Mesenchymal stem cell (in vitro differentiated cells and primary cell): ENCODE results near the gene KCNK1.

Experiments
- DNase-seq: peaks from one replicate; pipeline ENCODE4 v3.0.0-alpha.2; 2013
- H2AFZ ChIP-seq: one replicate; pipeline ENCODE4 v1.6.1; 2013; ENCODE audit warnings: low read depth, mild to moderate bottlenecking, control low read depth, inconsistent platforms, low read length, moderate library complexity
- H2AK5ac ChIP-seq: 2 replicates; pipeline ENCODE4 v1.6.1; 2013; ENCODE audit warnings: low read length, moderate library complexity, mild to moderate bottlenecking, inconsistent platforms; ENCODE audit not compliant: severe bottlenecking
- H2BK120ac ChIP-seq: one replicate; pipeline ENCODE4 v1.6.1; 2013; ENCODE audit warnings: low read depth, mild to moderate bottlenecking, inconsistent platforms, low read length, moderate library complexity
- H2BK12ac ChIP-seq, 2 experiments: one replicate each; pipeline ENCODE4 v1.6.1; 2013; ENCODE audit warnings: inconsistent platforms in 2 of 2, low read length in 2 of 2, mild to moderate bottlenecking in 2 of 2, moderate library complexity in 2 of 2, control low read depth in 1 of 2
- H2BK15ac ChIP-seq: one replicate; pipeline ENCODE4 v1.6.1; 2013; ENCODE audit warnings: mild to moderate bottlenecking, low read depth, inconsistent platforms; ENCODE audit not compliant: poor library complexity, severe bottlenecking
- H2BK5ac ChIP-seq: 2 replicates; pipeline ENCODE4 v1.6.1; 2013; ENCODE audit warnings: low read depth, mild to moderate bottlenecking, low read length, control low read depth, inconsistent platforms; ENCODE audit not compliant: poor library complexity, severe bottlenecking
- H3K14ac ChIP-seq, 2 experiments: one replicate each; pipeline ENCODE4 v1.6.1; 2013; ENCODE audit warnings: inconsistent platforms in 2 of 2, low read length in 2 of 2, control low read depth in 1 of 2, mild to moderate bottlenecking in 1 of 2, moderate library complexity in 1 of 2
- H3K18ac ChIP-seq, 2 experiments: one replicate each; pipeline ENCODE4 v1.6.1; 2013; ENCODE audit warnings: inconsistent platforms in 2 of 2, low read length in 2 of 2, control low read depth in 1 of 2, low read depth in 1 of 2, mild to moderate bottlenecking in 1 of 2
- H3K23ac ChIP-seq, 2 experiments: one replicate each; pipeline ENCODE4 v1.6.1; 2013; ENCODE audit warnings: inconsistent platforms in 2 of 2, low read length in 2 of 2, mild to moderate bottlenecking in 2 of 2, moderate library complexity in 2 of 2, control low read depth in 1 of 2
- H3K27ac ChIP-seq: 2 replicates; pipeline ENCODE4 v1.5.1; 2013; ENCODE audit warnings: mild to moderate bottlenecking, moderate library complexity, low read length, control low read depth, inconsistent platforms; ENCODE audit not compliant: poor library complexity, severe bottlenecking
- H3K27me3 ChIP-seq, 2 experiments: 2 replicates each; pipeline versions ENCODE4 v1.6.1 to v1.7.0; 2013; ENCODE audit warnings: low read length in 2 of 2, mild to moderate bottlenecking in 2 of 2, moderate library complexity in 2 of 2, control low read depth in 1 of 2, inconsistent platforms in 1 of 2; ENCODE audit not compliant: control insufficient read depth in 1 of 2, insufficient read depth in 1 of 2
- H3K36me3 ChIP-seq, 2 experiments: 2 replicates each; pipeline versions ENCODE4 v1.6.1 to v1.7.0; 2013; ENCODE audit warnings: low read length in 2 of 2, control low read depth in 1 of 2, inconsistent platforms in 1 of 2, low read depth in 1 of 2, mild to moderate bottlenecking in 1 of 2; ENCODE audit not compliant: insufficient read depth in 2 of 2, control insufficient read depth in 1 of 2
- H3K4ac ChIP-seq, 2 experiments: one replicate each; pipeline ENCODE4 v1.6.1; 2013; ENCODE audit warnings: inconsistent platforms in 2 of 2, low read length in 2 of 2, mild to moderate bottlenecking in 2 of 2, moderate library complexity in 2 of 2, control low read depth in 1 of 2, low read depth in 1 of 2
- H3K4me1 ChIP-seq: 2 replicates; pipeline ENCODE4 v1.6.1; 2013; ENCODE audit warnings: low read depth, low read length, control low read depth; ENCODE audit not compliant: control insufficient read depth, insufficient read depth
- H3K4me2 ChIP-seq: 2 replicates; pipeline ENCODE4 v1.6.1; 2013; ENCODE audit warnings: low read length, mild to moderate bottlenecking, inconsistent platforms; ENCODE audit not compliant: poor library complexity, severe bottlenecking
- H3K4me3 ChIP-seq, 2 experiments: 2 replicates each; pipeline versions ENCODE4 v1.5.1 to v1.7.0; 2013; ENCODE audit warnings: low read length in 2 of 2, mild to moderate bottlenecking in 2 of 2, control low read depth in 1 of 2, low read depth in 1 of 2; ENCODE audit not compliant: insufficient read depth in 1 of 2
- H3K79me1 ChIP-seq: replicated peaks from 2 replicates; pipeline ENCODE4 v1.6.1; 2013; ENCODE audit warnings: mild to moderate bottlenecking, control low read depth, low read length, inconsistent platforms; ENCODE audit not compliant: poor library complexity, severe bottlenecking
- H3K9ac ChIP-seq: 2 replicates; pipeline ENCODE4 v1.7.0; 2013; ENCODE audit warnings: mild to moderate bottlenecking, low read length, moderate library complexity
- H3K9me3 ChIP-seq: 2 replicates; pipeline ENCODE4 v1.7.0; 2013; ENCODE audit warnings: mild to moderate bottlenecking, low read length; ENCODE audit not compliant: control insufficient read depth
- H4K8ac ChIP-seq: one replicate; pipeline ENCODE4 v1.6.1; 2013; ENCODE audit warnings: inconsistent platforms, mild to moderate bottlenecking, low read length, moderate library complexity
- H4K91ac ChIP-seq: one replicate; pipeline ENCODE4 v1.6.1; 2013; ENCODE audit warnings: mild to moderate bottlenecking, low read length, inconsistent platforms
- WGBS: methylation state at CpG from one replicate; pipeline ENCODE4 v1.1.7; 2013; ENCODE audit warnings: mixed read lengths; 5-methylcytosine and 5-hydroxymethylcytosine counted together

The KCNK1 gene

DNA sequence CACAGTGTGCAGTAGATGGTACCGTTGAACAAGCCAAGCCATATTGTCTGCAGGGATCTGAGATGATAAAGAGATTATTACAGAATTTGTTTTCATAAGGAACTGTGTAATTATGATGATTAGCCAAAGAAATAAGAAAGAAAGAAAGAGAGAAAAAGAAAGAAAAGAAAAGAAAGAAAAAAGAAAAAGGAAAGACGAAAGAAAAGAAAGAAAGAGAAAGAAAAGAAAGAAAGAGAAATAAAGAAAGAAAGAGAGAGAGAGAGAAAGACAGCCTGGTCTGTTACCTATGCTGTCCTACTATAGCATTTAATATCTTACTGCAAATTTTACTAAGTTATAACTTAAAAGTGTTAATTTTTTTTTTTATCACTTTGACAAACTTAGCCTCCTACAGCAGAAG, 43.6 kb downstream of the KCNK1 start:
- Histone ChIP-seq H3K4ac (no peak overlapping the region), H3K4me2 (no peak overlapping the region), H3K9me3 (no peaks in the 10 kb centered on the region), H3K4me3 (no peak overlapping the region), H3K18ac (no peak overlapping the region), H2BK5ac (no peak overlapping the region), H4K8ac (no peak overlapping the region), H2AK5ac (no peak overlapping the region), H3K27ac (no peak overlapping the region), H3K36me3 (no peaks in the 10 kb centered on the region), H3K14ac (no peak overlapping the region), H3K9ac (no peak overlapping the region), H2BK120ac (no peak overlapping the region), H3K4me1 (no peaks in the 10 kb centered on the region), H4K91ac (no peak overlapping the region), H2AFZ (no peak overlapping the region), H3K27me3 (no peaks in the 10 kb centered on the region), H2BK15ac (no peak overlapping the region), H3K23ac (no peak overlapping the region), H3K79me1 (no peaks in the 10 kb centered on the region), H2BK12ac (no peak overlapping the region)
- DNase-seq: no peak
- WGBS: 87% methylated on average over 2 of the region's 2 CpGs

DNA sequence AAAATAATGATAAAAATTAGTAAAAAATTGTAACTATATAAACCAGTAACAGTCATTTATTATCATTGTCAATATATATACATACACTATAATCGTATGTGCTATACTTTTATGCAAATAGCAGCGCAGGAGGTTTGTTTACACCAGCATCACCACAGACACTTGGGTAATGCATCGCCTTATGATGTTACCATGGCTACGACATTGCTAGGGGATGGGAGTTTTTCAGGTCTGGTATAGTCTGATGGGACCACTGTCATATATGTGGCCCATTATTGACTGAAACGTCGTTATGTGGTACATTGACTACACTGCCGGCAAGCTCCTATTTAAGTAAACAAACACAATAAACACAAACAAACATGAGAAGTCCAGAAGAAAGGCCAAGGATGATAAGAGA, 45.6 kb downstream of the KCNK1 start:
- 90% methylated on average over 7 of the region's 7 CpGs for WGBS
- no peaks in the 10 kb centered on the region for H3K79me1 ChIP-seq
- H4K91ac ChIP-seq: no peak overlapping the region
- H3K27ac ChIP-seq: no peak overlapping the region
- H2BK120ac ChIP-seq: no peak overlapping the region
- no peaks in the 10 kb centered on the region for H3K27me3 ChIP-seq
- DNase-seq: no peak
- H2AK5ac ChIP-seq: no peak overlapping the region
- no peaks in the 10 kb centered on the region for H3K4me1 ChIP-seq
- H4K8ac ChIP-seq: no peak overlapping the region
- H2BK15ac ChIP-seq: no peak overlapping the region
- H3K4me3 ChIP-seq: no peak overlapping the region
- no peaks in the 10 kb centered on the region for H3K36me3 ChIP-seq
- H2BK12ac ChIP-seq: no peak overlapping the region
- H3K9me3 ChIP-seq: no peaks in the 10 kb centered on the region
- no peak overlapping the region for H3K9ac ChIP-seq
- no peak overlapping the region for H3K4ac ChIP-seq
- H3K18ac ChIP-seq: no peak overlapping the region
- H2BK5ac ChIP-seq: no peak overlapping the region
- no peak overlapping the region for H3K23ac ChIP-seq
- H3K14ac ChIP-seq: no peak overlapping the region
- H2AFZ ChIP-seq: no peak overlapping the region
- H3K4me2 ChIP-seq: no peak overlapping the region

DNA sequence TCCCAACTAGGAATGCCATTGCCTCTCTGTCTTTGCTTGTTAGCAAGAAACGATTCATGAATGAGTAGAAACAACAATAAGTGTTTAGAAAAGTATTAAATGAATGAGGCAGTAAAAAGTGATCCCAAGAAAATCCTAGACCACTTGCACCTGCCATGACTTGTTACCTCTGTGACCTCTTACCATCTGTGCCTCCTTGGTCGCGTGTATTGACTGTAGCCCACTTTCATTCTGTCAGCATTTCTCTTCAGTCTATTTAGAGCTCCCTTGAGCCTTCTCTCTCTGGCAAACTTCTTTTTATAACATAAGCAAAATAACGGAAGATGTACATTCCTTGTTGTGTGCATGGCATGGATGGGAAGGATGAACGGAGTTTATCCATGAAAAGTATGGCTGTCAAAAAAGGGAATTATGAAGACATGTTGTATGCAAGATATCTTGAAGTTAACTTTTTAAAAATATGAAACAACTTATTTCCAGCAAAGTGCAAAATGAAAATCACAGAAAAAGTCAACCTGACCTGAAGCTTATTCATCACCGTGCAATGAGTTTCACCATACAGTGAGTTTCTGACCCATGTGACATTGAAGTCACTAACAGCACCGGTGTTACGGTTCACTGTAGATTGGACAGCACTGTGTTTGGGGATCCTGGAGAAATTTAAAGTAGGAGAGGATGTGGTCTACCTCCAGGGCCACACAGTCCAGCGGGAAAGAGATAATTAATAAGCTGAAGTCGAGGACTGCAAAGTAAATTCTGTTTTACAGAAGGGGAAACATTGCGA, 47.7 kb downstream of the KCNK1 start:
- Histone ChIP-seq H3K79me1 (no peaks in the 10 kb centered on the region), H3K4me3 (no peak overlapping the region), H3K14ac (no peak overlapping the region), H3K27ac (no peak overlapping the region), H2BK12ac (no peak overlapping the region), H2BK120ac (no peak overlapping the region), H3K9ac (no peak overlapping the region), H2BK15ac (no peak overlapping the region), H2AFZ (no peak overlapping the region), H4K91ac (no peak overlapping the region), H3K4ac (no peak overlapping the region), H3K9me3 (no peaks in the 10 kb centered on the region), H3K36me3 (no peaks in the 10 kb centered on the region), H4K8ac (no peak overlapping the region), H3K23ac (no peak overlapping the region), H3K4me2 (no peak overlapping the region), H2BK5ac (no peak overlapping the region), H3K4me1 (no peaks in the 10 kb centered on the region), H2AK5ac (no peak overlapping the region), H3K27me3 (no peaks in the 10 kb centered on the region), H3K18ac (no peak overlapping the region)
- 90% methylated on average over 8 of the region's 11 CpGs for WGBS
- no peak for DNase-seq

DNA sequence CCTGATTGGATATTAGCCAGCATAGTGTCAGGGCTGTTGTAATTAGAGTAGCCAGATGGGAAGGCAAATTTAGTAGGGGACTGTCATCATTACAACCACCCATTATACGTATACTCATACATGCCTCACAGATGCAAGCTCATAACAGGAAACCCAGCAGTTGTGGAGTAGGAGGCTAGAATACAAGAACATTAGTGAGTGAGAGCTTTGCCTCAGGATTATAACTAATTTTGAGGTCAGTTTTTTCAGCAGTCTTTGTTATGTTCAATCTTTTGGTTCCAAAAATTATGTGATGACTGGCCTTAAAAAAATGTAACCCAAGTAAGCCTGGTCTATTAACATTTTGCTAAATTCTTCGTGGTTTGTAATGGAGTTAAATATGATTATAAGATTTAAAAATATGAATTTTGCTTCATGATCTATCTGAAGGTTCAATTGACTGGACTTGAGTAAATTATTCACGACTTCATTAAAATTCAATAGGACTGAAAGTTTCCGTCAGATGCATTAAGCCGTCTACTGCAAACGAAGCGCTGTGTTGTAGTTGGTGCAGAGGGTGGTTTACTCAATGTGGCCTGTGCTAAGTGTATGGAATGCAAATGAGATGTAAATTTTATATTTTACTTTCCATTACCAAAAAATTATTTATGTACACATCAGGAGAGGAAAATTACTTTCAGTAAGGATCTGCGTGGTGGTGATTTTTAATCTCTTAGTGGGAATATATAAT, 48.8 kb downstream of the KCNK1 start:
- no peak overlapping the region for H3K9ac ChIP-seq
- H3K4me2 ChIP-seq: no peak overlapping the region
- no peak overlapping the region for H2BK120ac ChIP-seq
- no peak overlapping the region for H3K18ac ChIP-seq
- H3K27me3 ChIP-seq: no peaks in the 10 kb centered on the region
- H2BK5ac ChIP-seq: no peak overlapping the region
- H4K8ac ChIP-seq: no peak overlapping the region
- DNase-seq: no peak
- no peak overlapping the region for H2BK12ac ChIP-seq
- no peaks in the 10 kb centered on the region for H3K4me1 ChIP-seq
- H2AFZ ChIP-seq: no peak overlapping the region
- no peak overlapping the region for H3K14ac ChIP-seq
- no peak overlapping the region for H2AK5ac ChIP-seq
- 82% methylated on average over 4 of the region's 8 CpGs for WGBS
- H3K79me1 ChIP-seq: no peaks in the 10 kb centered on the region
- H3K4me3 ChIP-seq: no peak overlapping the region
- no peak overlapping the region for H3K23ac ChIP-seq
- no peak overlapping the region for H3K4ac ChIP-seq
- no peaks in the 10 kb centered on the region for H3K36me3 ChIP-seq
- no peaks in the 10 kb centered on the region for H3K9me3 ChIP-seq
- no peak overlapping the region for H2BK15ac ChIP-seq
- no peak overlapping the region for H3K27ac ChIP-seq
- no peak overlapping the region for H4K91ac ChIP-seq
